Peyer's patch (tissue), 4 donors: ENCODE measurements around the gene IQCM. TPM values are rescaled to one million over a fixed set of nuclear protein-coding genes. Genes with fewer than 3 reads are reported as not detected.

ENCODE experiments used
- DNase-seq, 3 donors: peaks; one replicate each; pipeline ENCODE4 v3.0.0-alpha.2; 2017 to 2019
- H3K27ac ChIP-seq, 4 donors: fragments of 200-600 bp; sonication (generic); one replicate each; pipeline ENCODE4 v1.5.1; 2016 to 2019
- H3K27me3 ChIP-seq, 2 donors: fragments of 200-600 bp; sonication (generic); one replicate each; pipeline ENCODE4 v1.5.1; 2019
- H3K36me3 ChIP-seq, 3 donors: fragments of 200-600 bp; sonication (generic); one replicate each; pipeline ENCODE4 v1.5.1; 2016 to 2019
- H3K4me1 ChIP-seq, 4 donors: fragments of 200-600 bp; sonication (generic); one replicate each; pipeline ENCODE4 v1.5.1; 2016 to 2019
- H3K4me3 ChIP-seq, 4 donors: fragments of 200-600 bp; sonication (generic); 1 replicate in 3 of 4; 2 replicates in 1 of 4; pipeline ENCODE4 v1.5.1; 2016 to 2019; ENCODE audit warnings: mild to moderate bottlenecking in 1 of 4
- H3K9me3 ChIP-seq, 4 donors: fragments of 200-600 bp; sonication (generic); one replicate each; pipeline ENCODE4 v1.5.1; 2016 to 2019; ENCODE audit warnings: mild to moderate bottlenecking in 1 of 4
- POLR2A ChIP-seq, 2 donors: fragments of 450-650 bp; IDR thresholded peaks; one replicate each; pipeline ENCODE4 v1.5.1; 2017; ENCODE audit warnings: antibody characterized with exemption in 2 of 2, mild to moderate bottlenecking in 2 of 2, moderate library complexity in 2 of 2
- total RNA-seq, 4 donors: library from RNA; depleted of rRNA; stranded (reverse); fragments of >200 nt; gene quantifications; one replicate each; pipeline ENCODE4 v1.1.0, GENCODE V29; 2016
- TF ChIP-seq, protein P1 (sequence below), 6 experiments: fragments of 450-650 bp in 4 of 6; fragments of 200-600 bp in 2 of 6; sonication (generic) in 1 of 6; IDR thresholded peaks; one replicate each; pipeline ENCODE4 v1.5.1; 2017 to 2019; ENCODE audit warnings: antibody characterized with exemption in 6 of 6, mild to moderate bottlenecking in 3 of 6, moderate library complexity in 1 of 6

Gene IQCM
- total RNA-seq, 4 donors from 2014 or later = not detected

DNA sequence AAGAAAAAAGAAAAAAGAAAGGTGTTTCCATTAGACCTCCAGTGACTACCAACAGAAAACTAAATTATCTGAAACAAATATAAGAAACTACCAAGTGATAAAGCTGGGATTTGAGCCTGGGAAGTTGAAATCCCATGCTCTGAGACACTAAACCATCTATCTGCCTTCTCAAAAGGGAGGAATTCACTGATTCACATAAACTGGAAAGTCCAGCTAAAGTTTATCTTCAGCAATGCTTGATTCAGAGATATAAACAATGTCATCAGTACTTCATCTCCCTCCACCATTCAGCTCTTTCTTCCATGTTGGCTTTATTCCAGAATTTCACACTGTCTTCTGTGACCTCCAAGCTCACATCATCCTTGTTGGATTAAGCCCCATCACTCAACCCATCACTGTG is 96.3 kb downstream of the IQCM start:
- Histone ChIP-seq H3K4me3 (no peak overlapping the region), H3K4me1 (no peaks in the 10 kb centered on the region), H3K27me3 (no peaks in the 10 kb centered on the region), H3K36me3 (no peaks in the 10 kb centered on the region), H3K9me3 (no peaks in the 10 kb centered on the region), H3K27ac (no peak overlapping the region)
- TF ChIP-seq POLR2A (IDR thresholded peaks at IDR 0.05) = no peak
- TF ChIP-seq, protein P1, sequence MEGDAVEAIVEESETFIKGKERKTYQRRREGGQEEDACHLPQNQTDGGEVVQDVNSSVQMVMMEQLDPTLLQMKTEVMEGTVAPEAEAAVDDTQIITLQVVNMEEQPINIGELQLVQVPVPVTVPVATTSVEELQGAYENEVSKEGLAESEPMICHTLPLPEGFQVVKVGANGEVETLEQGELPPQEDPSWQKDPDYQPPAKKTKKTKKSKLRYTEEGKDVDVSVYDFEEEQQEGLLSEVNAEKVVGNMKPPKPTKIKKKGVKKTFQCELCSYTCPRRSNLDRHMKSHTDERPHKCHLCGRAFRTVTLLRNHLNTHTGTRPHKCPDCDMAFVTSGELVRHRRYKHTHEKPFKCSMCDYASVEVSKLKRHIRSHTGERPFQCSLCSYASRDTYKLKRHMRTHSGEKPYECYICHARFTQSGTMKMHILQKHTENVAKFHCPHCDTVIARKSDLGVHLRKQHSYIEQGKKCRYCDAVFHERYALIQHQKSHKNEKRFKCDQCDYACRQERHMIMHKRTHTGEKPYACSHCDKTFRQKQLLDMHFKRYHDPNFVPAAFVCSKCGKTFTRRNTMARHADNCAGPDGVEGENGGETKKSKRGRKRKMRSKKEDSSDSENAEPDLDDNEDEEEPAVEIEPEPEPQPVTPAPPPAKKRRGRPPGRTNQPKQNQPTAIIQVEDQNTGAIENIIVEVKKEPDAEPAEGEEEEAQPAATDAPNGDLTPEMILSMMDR (IDR thresholded peaks at IDR 0.05) = no peak
- DNase-seq = no peak

GRCh38 chr4:149718500-149718899 is 97.1 kb downstream of the IQCM start:
- Histone ChIP-seq H3K27me3 (no peaks in the 10 kb centered on the region), H3K27ac (no peak overlapping the region), H3K36me3 (no peaks in the 10 kb centered on the region), H3K4me3 (no peak overlapping the region), H3K4me1 (no peaks in the 10 kb centered on the region), H3K9me3 (no peaks in the 10 kb centered on the region)
- TF ChIP-seq, protein P1 (IDR thresholded peaks at IDR 0.05) = no peak
- no peak for TF ChIP-seq POLR2A (IDR thresholded peaks at IDR 0.05)
- no peak for DNase-seq

DNA sequence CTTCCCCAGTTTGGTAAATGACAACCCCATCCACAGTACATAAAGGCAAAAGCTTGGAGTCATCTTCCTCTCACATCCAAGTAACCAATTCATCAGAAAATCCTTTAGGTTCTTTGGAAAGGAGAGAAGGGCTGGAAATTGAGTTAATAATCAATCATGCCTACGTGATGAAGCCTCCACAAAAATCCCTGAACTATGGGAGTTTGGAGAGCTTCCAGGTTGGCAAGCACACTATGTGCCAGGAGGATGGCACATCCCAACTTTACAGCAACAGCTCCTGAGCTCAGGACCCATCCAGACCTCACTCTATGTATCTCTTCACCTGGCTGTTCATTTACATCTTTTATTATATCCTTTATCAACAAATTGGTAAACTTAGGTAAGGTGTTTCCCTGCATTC is 98.9 kb downstream of the IQCM start:
- Histone ChIP-seq H3K4me1 (no peaks in the 10 kb centered on the region), H3K4me3 (no peak overlapping the region), H3K36me3 (no peaks in the 10 kb centered on the region), H3K27ac (no peak overlapping the region), H3K9me3 (no peaks in the 10 kb centered on the region), H3K27me3 (no peaks in the 10 kb centered on the region)
- no peak for DNase-seq
- TF ChIP-seq, protein P1 (IDR thresholded peaks at IDR 0.05) = no peak
- no peak for TF ChIP-seq POLR2A (IDR thresholded peaks at IDR 0.05)

DNA sequence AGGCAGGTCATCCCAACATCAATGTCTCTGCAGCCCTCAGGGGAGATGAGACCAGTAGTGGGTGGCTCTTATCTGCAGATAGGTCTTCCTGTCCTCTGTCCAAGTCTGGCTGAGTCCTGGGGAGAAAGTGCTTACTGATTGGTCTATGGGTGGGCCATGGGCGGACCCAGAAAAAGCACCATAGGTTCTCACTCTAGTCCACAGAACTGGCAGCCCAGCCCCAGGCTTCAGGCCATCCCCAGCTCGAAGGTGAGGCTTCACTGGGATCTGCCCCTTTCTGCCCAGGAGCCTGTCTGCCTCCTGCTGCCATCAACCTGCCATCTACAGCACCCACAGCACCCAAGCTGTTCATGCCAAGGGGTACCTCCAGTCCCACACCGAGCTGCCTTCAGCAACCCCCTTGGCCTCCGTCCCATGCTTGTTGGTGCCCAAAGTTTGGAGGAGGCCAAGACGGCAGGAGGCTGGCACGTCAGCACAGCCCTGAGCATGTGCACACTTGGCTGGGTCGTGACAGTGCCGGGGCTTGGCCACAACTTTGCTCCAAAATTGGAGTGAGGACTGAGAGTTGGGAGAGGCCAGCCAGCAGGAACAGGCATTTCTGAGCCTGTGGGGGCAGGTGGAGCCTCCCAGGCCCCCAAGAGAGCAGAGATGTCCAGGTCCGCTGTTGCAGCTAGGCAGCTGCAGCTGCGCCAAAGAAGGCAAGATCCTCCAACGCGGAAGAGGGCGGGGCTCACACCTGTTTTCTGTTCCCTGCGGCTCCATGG is 99.6 kb downstream of the IQCM start:
- Histone ChIP-seq H3K36me3 (no peaks in the 10 kb centered on the region), H3K4me1 (no peaks in the 10 kb centered on the region), H3K27me3 (no peaks in the 10 kb centered on the region), H3K4me3 (no peak overlapping the region), H3K9me3 (no peaks in the 10 kb centered on the region), H3K27ac (no peak overlapping the region)
- no peak for DNase-seq
- TF ChIP-seq POLR2A (IDR thresholded peaks at IDR 0.05) = no peak
- TF ChIP-seq, protein P1 (IDR thresholded peaks at IDR 0.05) = no peak

DNA sequence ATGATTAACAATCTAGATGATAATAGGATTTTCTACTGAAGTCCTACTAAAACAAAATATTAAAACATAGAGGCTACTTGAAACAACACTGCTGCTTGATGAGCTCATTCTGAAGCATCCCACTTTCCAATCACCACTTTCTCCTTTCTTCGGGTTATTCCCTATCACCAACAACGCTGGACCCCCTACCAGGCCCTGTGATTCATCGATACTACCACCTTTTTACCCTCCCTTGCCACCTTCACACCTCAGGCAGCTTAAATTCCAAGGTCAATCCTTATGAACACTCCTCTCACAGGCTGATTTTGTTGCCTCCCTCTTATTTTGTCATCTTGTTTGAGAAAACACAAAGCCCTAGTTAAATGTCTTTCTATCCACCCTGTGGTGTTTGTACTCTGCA is 102.6 kb downstream of the IQCM start:
- H3K36me3 ChIP-seq = no peaks in the 10 kb centered on the region
- H3K27ac ChIP-seq = no peak overlapping the region
- no peaks in the 10 kb centered on the region for H3K9me3 ChIP-seq
- H3K27me3 ChIP-seq = no peaks in the 10 kb centered on the region
- H3K4me1 ChIP-seq = peaks cover 0 to 8% (median 0%) of the 10 kb centered on the region in 4 donors
- no peak for DNase-seq
- TF ChIP-seq, protein P1 (IDR thresholded peaks at IDR 0.05) = no peak
- TF ChIP-seq POLR2A (IDR thresholded peaks at IDR 0.05) = no peak
- no peak overlapping the region for H3K4me3 ChIP-seq
